Stimulated activated CD4-positive, alpha-beta T cell treated with anti-CD3 and anti-CD28 coated beads, Interleukin-15, amount 100 ng/mL, for 48 hours (primary cell): ENCODE measurements around the gene NFATC2.
"Not testable (repeated sequence)": the region's sequence is repeated elsewhere in the genome, so short reads cannot be mapped to it uniquely, and the experiment has no call there.

Source experiments
- DNase-seq, 2 donors: peaks; one replicate each; pipeline ENCODE4 v3.0.0-alpha.2; 2020; ENCODE audit warnings: low read depth in 2 of 2

NFATC2 gene

DNA sequence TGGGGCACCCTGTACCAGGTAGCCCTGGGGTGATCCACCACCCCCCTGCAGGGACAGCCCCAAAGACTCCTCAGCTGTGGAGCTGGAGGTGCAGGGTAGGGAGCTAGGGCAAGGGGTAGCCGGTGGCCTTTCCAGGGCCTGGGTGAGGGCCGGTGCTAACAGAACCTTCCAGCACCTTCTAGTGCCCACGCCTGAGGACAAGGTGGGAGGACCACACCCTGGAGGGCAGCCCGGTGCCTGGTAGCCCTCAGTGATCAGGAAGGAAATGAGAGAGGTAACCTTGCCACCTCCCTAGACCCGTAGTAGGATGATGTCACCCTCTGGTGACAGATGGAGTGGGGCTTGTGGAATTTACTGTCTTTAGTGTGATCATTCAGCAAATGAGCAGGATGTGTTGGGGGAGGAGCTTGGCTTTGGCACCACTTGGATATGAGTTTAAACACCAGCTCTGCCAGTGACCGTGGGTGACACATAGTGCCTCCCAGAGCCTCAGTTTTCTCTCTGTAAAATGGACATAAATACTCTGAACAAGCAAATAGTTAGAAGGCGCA, 187.7 kb downstream of the NFATC2 start:
- DNase-seq: no peak

DNA sequence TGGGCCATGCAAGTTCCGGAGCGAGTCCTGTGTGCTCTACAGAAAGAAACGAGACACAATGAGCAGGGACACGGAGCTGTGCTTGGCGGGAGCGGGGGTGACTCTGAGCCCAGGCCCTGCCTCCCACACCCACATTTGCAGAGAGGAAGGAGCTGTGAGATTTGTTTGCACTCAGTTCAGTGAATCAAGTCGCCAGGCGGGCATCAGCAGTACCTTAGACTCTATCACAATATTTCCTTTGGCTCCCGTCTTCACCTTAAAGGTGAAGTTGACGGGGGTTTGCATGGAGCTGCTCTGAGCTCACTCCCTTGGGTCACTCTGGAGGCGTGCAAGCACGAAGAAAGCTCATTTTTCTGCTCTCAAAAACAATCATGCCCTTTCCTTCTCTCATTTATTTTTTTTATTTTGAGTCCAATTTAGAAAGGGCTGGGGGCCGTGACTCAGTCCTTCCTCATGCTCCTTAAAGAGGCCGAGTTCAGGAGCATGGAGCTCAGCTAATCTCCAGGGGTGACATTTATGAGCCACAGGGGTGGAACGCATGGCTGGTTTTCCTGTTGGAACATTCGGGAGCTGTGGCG, 188.2 kb downstream of the NFATC2 start:
- DNase-seq: no peak

DNA sequence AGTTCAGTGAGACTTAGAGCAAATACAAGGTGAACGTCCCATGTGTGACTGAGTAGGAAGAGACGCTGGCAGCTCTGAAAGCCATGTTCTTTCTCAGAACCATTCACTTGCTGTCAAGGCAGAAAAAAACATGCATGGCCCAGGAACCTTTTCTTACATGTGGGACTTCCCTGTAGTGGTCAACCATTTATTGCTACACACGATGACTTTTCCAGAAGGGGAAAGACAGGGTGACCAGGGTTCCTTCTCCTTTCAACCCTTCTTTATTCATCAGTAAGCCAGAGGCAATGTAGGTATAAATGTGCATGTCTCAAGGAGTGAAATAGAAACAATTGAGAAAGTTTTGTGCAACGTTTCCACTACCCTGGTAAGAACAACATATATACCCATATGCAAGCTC, 189.0 kb downstream of the NFATC2 start:
- DNase-seq: no peak

DNA sequence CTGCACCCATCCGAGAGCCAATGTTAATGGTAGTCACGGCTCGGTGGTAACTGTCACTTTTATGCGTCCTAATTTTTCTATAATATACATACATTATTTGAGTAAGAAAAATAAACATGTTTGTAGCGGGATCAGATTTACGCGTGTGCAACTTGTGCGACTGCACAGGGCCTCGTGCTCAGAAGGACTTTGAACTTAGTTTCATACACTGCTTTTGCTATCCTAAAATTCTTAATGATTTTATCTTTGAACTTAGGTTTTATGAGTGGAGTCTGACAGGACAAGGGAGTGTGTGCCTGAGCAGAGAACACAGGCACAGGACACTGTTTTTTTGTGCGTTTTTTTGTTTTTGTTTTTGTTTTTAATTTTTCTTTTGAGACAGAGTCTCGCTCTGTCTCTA, 189.7 kb downstream of the NFATC2 start:
- no peak for DNase-seq

DNA sequence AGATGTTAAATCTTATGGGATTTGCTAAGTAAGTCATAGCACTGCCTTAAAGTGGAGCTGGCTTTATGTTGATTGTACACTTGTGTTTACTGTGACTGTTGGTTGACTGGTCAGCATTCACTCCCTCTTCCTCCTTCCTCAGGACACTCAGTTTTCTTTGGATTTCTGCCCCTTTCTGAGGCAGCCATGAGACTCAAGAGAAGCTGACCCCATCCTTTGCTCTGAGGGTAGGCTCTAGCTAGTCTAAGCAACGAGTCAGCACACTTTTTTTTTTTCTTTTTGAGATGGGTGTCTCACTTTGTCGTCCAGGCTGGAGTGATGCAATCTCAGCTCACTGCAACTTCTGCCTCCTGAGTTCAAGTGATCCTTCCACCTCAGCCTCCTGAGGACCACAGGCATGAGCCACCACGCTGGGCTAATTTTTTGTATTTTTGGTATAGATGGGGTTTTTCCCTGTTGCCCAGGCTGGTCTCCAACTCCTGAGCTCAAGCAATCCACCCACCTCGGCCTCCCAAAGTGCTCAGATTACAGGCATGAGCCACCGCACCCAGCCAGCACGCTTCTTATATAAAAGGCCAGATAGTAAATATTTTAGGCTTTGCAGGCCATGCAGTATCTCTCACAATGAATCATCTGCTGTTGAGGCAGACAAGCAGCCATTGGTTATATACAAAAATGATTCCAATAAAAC, 191.4 kb downstream of the NFATC2 start:
- no peak for DNase-seq

DNA sequence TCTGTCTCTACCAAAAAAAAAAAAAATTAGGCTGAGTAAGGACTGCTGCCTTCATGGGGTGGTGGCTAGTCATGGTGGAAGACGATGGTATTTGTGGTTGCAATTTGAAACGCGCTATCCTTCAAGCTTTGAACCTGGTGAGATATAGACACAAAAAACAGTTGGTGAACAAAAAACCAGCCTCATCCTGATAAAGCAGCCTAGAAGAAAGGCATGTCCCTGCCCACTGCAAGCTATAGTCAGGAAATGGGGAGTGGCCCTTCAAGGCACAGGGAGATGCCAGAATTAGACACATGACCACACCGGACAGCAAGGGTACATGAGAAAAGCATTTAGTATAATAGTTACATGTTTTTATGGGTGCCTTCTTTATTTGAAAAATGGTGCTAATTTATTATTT, 193.6 kb downstream of the NFATC2 start:
- no peak for DNase-seq

DNA sequence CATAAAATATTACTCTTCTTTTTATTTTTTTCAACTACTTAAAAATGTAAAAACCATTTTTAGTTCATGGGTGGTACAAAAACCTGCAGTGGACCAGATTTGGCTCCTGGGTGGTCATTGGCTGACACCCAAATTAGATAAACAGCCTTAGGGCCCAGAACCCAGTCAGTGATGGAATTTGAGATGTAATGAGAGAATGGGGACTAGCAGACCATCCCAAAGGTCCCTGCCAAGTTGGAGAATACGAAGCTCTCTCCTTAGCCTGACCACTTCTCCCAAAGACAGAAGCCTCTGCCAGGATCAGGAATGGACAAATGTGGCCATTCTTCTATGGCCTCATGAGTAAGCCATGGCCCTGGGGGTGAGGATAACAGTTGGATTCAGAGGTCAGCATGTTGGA, 194.7 kb downstream of the NFATC2 start:
- DNase-seq: no peak

DNA sequence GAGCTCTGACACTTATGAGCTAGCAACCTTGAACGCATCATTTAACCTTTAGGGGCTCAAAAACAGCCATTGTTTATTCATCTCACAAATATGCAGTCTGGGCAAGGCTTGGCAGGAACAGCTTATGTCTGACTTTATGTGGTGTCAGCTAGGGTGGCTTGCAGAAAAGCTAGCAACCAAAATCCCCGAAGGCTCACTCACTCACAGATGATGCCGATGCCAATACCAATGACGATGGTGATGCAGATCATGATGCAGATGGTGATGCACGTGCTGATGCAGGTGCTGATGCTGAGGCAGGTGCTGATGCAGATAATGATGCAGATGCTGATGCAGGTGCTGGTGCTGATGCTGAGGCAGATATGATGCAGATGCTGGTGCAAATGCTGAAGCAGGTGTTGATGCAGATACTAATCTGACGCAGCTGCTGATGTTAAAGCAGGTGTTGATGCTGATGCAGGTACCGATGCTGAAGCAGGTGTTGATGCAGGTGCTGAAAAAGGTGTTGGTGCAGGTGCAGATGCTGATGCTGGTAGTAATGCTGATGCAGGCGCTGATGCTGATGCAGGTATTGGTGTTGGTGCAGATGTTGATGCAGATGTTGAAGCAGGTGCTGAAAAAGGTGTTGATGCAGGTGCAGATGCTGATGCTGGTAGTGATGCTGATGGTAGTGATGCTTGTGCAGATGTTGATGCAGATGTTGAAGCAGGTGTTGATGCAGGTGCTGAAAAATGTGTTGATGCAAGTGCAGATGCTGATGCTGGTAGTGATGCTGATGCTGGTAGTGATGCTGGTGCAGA, 195.6 kb downstream of the NFATC2 start:
- DNase-seq: no peak

DNA sequence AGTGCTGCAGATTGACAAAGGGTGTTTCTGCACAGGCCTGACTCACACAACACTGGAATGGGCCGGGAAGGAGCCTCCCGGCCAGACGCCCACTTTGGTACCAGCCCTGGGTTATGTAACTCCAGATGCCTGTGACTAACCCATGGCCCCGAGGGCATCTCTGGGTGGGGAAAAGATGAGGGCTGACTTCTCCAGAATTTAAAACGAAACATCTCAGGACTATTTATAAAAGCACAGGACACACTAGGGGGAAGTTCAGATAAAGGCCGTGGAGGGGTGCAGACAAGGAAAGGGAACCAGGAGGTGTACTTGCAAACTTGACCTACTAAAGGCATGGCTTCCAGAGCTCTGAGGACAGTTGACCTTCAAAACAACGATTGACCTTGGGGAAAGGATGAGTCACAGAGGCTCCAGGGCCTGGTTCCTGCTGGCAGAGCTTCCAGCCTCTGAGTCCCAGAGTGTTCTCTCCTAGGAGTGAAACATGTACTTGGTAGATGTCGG, 196.9 kb downstream of the NFATC2 start:
- no peak for DNase-seq

DNA sequence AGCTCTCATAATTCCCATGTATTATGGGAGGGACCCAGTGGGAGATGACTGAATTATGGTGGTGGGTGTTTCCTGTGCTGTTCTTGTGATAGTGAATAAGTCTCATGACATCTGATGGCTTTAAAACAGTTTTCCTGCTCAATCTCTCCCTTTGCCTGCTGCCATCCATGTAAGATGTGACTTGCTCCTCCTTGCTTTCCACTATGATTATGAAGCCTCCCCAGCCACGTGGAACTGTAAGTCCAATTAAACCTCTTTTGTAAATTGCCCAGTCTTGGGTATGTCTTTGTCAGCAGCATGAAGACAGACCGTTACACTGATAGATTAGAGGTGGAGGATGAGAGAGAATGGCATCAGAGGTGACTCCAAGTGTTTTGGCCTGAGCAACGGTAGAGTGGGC, 198.7 kb downstream of the NFATC2 start:
- DNase-seq: not testable (repeated sequence)

DNA sequence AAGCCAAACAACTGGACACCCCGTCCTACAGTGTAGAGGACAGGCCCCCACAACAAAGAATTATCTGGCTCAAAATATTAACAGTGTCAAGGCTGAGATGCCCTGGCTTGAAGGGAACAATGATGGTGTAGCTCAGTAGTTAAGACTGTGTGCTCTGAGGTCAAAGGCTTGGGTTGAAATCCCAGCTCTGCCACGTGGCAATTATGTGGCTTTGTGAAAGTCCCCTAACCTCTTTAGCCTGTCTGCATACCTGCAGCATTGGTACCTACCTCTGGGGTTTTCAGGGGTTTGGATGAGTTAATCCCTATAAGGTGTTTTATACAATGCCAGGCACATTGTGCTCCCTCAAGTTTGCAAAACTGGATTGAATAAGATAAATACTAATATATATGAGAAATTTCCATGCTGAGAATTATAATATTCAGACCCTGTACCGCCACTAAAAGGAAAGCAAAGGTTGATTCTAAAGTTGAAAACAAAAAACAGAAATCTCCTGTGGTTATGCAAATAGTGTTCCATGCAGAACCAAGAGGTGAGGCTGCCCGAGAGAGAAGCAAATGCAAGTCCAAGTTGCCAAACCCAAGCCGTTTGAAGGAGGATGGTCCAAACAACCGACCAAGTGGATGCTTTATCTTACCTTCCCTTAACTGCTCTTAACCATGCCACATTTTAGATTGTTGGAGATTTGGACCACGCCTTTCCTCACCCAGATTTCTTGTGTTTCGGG, 199.8 kb downstream of the NFATC2 start:
- DNase-seq: no peak

DNA sequence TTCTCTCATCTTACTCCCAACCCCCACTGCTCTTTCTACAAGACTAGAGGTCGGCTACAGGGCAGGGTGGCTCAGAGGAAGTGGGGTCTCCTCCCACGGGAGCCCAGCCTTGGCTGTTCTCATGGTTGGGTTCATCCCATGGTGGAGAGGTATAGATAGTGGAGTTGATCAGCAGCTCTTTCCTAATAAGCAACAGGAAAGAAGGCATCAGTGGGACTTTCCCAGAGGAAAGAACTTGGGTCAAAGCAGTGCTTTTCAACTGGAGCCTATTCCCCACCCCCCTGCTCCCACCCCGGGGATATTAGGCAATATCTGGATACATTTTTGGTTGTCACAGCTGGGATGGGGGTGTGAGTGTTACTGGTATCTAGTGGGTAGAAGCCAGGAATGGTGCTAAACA, 200.9 kb downstream of the NFATC2 start:
- DNase-seq: no peak

DNA sequence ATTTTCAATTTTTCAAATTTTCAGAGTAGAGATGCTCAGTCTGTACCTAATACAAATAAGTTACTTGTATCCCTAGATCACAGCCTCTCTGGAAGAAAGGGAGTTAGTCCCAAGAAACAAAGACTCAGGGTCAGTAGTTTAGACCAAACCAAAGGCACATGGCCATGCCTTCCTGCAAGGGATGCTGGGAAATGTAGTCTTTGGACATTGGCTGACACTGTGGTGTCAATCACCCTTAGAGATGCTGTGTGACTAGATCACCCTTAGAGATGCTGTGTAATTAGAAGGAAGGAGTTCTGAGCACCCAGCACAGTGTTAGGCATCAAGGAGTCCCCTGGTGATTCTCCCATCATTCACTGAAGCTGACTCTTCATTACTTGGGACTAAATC, 202.1 kb downstream of the NFATC2 start:
- no peak for DNase-seq

DNA sequence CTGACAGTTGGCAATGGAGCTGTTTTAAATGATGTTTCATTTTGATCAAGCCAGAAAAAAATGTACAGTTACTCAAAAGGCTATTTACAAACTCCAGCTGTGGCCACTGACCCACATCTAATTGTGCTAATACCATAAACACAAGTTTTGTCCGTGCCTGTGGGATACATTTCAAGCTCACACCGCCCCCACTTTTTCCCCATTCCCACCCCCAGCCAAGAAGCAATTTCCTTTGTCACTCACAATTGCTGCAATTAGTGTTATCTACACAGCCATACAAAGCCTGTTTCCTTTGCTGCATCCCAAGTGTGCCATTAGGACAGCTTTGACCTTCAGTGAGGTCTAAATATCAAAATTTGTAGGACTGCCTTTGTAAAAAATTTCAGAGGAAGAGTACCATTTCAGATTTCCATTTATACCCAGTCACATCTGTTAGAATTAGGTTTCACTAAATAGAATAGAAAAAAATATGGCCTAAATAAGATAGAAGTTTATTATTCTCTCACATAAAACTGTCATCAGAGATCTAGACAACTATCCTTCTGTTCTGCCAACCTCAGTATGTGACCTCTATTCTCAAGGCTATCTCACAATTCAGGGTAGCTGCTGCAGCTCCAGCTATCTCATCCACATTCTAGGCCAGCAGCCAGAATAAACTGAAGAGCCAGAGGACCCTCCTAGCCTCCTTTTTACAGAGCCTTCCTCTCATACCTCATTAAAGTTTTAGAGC, 202.6 kb downstream of the NFATC2 start:
- DNase-seq: no peak

DNA sequence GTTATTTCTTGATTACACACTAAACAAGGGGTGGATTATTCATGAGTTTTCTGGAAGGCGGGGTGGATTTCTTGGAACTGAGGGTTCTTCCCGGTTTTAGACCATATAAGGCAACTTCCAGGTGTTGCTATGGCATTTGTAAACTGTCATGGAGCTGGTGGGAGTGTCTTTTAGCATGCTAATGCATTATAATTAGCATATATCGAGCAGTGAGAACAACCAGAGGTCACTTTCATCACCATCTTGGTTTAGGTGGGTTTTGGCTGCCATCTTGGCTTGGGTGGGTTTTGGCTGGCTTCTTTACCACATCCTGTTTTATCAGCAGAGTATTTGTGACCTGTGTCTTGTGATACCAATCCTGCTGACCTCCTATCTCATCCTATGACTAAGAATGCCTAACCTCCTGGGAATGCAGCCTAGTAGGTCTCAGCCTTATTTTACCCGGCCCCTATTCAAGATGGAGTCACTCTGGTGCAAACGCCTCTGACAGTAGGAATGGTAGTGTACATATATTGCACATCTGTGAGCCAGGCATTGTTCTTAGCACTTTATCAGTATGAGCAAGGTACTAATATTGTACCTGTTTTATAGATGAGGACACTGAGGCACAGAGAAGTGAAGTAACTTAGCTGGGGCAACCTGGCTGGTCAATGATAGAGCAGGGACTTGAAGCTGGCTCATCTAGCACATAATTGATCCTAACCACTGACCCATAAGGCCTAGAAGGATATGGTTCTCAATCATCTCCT, 203.7 kb downstream of the NFATC2 start:
- no peak for DNase-seq

DNA sequence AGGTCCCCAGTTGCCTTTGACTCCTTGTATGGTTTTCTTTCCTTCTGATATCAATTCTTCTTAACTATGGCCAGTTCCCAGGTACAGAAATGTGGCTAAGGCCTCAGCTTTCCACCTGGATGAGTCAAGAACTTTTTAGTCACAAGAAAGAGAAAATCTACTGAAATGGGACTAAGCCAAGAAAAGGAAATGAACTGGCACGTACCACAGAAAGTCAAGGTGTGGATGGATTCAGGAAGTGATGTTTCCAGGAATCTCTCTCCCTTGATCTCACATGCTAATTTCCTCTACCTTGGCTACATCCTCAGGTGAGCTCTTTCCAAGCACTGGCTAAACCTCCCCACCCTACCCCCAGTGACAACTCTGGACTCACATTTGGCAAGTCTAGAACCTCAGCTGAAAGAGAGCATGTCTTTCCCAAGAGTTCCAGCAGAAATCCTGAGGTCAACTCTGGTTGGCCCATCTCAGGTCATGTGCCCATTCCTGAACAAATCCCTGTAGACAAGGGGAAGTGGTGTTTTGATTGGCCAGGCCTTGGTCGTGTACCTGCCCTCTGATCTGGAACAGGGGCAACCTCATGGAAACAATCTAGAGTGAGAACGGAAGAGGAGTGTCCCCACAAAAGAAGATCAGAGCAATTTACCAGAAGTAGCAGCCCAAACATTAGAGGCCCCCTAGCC, 205.3 kb downstream of the NFATC2 start:
- DNase-seq: no peak
